HepG2 (cell line): Measurements from ENCODE around the gene ZNF771. TPM values are rescaled to one million over a fixed set of nuclear protein-coding genes. Genes with fewer than 3 reads are reported as not detected.

Source experiments
- ARID2 ChIP-seq: sonication (generic); formaldehyde crosslinking; IDR thresholded peaks from 2 replicates; pipeline ENCODE4 v1.8.1; 2022; ENCODE audit warnings: mild to moderate bottlenecking, missing genetic modification reagents, borderline replicate concordance
- CBX1 ChIP-seq: IDR thresholded peaks from one replicate; pipeline ENCODE4 v1.6.1; 2016; ENCODE audit warnings: antibody characterized with exemption, low read depth
- FOXP4 ChIP-seq: sonication (generic); formaldehyde crosslinking; IDR thresholded peaks from 2 replicates; pipeline ENCODE4 v1.4.0; 2020; ENCODE audit warnings: missing genetic modification reagents
- HES4 ChIP-seq: sonication (generic); formaldehyde crosslinking; IDR thresholded peaks from 2 replicates; pipeline ENCODE4 v1.9.0; 2021; ENCODE audit warnings: mild to moderate bottlenecking, missing genetic modification reagents, borderline replicate concordance
- MTA1 ChIP-seq: sonication (generic); formaldehyde crosslinking; IDR thresholded peaks from 2 replicates; pipeline ENCODE4 v1.4.0; 2020; ENCODE audit warnings: missing genetic modification reagents, mild to moderate bottlenecking, borderline replicate concordance
- PITX1 ChIP-seq: sonication (generic); formaldehyde crosslinking; IDR thresholded peaks from 2 replicates; pipeline ENCODE4 v1.5.1; 2020; ENCODE audit warnings: mild to moderate bottlenecking, missing genetic modification reagents
- RCOR2 ChIP-seq: IDR thresholded peaks from 2 replicates; pipeline ENCODE4 v1.6.1; 2016; ENCODE audit warnings: missing biosample characterization, missing genetic modification reagents
- SMARCC2 ChIP-seq: fragments of 450-650 bp; IDR thresholded peaks from 2 replicates; pipeline ENCODE4 v1.6.1; 2017; ENCODE audit warnings: antibody characterized with exemption, mild to moderate bottlenecking
- TBX2 ChIP-seq: sonication (generic); formaldehyde crosslinking; IDR thresholded peaks from 2 replicates; pipeline ENCODE4 v1.5.0; 2020; ENCODE audit warnings: missing genetic modification reagents, mild to moderate bottlenecking, borderline replicate concordance
- TEAD3 ChIP-seq: optimal IDR thresholded peaks from 2 replicates; pipeline ENCODE3; 2016; ENCODE audit warnings: borderline replicate concordance
- ZBTB4 ChIP-seq: sonication (generic); formaldehyde crosslinking; IDR thresholded peaks from 2 replicates; pipeline ENCODE4 v1.4.0; 2020; ENCODE audit warnings: missing genetic modification reagents, mild to moderate bottlenecking, borderline replicate concordance
- ZIK1 ChIP-seq: sonication (generic); formaldehyde crosslinking; IDR thresholded peaks from 2 replicates; pipeline ENCODE4 v1.5.0; 2020; ENCODE audit warnings: mild to moderate bottlenecking, low read depth, missing genetic modification reagents, borderline replicate concordance
- ZNF331 ChIP-seq: sonication (generic); formaldehyde crosslinking; IDR thresholded peaks from 2 replicates; pipeline ENCODE4 v1.4.0; 2020; ENCODE audit warnings: missing genetic modification reagents
- ZNF383 ChIP-seq: sonication (generic); formaldehyde crosslinking; IDR thresholded peaks from 2 replicates; pipeline ENCODE4 v1.4.0; 2020; ENCODE audit warnings: missing genetic modification reagents, mild to moderate bottlenecking, borderline replicate concordance
- ZNF556 ChIP-seq: sonication (generic); formaldehyde crosslinking; IDR thresholded peaks from 2 replicates; pipeline ENCODE4 v1.4.0; 2020; ENCODE audit warnings: mild to moderate bottlenecking, missing genetic modification reagents, borderline replicate concordance
- ZNF619 ChIP-seq: sonication (generic); formaldehyde crosslinking; IDR thresholded peaks from 2 replicates; pipeline ENCODE4 v1.4.0; 2020; ENCODE audit warnings: mild to moderate bottlenecking, missing genetic modification reagents
- ZNF775 ChIP-seq: sonication (generic); formaldehyde crosslinking; IDR thresholded peaks from 2 replicates; pipeline ENCODE4 v1.4.0; 2020; ENCODE audit warnings: missing genetic modification reagents, mild to moderate bottlenecking, moderate library complexity, borderline replicate concordance
- ZNF781 ChIP-seq: sonication (generic); formaldehyde crosslinking; IDR thresholded peaks from 2 replicates; pipeline ENCODE4 v1.5.1; 2020; ENCODE audit warnings: borderline replicate concordance, mild to moderate bottlenecking, missing genetic modification reagents; ENCODE audit errors: not compliant biosample characterization
- polyA plus RNA-seq, 8 experiments: library from polyadenylated mRNA; depleted of rRNA in 3 of 8; stranded (reverse) in 7 of 8; unstranded in 1 of 8; fragments of >200 nt; fragmentation: Illumina TruSeq in 4 of 8; extraction: Trizol in 4 of 8; gene quantifications; 2 replicates each; pipeline versions ENCODE4 v1.2.1 to v1.2.3, GENCODE V29; 2011 to 2016; ENCODE audit warnings: low read depth in 4 of 8, missing spikeins in 1 of 8, mixed read lengths in 1 of 8; ENCODE audit not compliant: insufficient read depth in 1 of 8
- total RNA-seq, 5 experiments: library from RNA; depleted of rRNA; stranded (reverse); fragments of >200 nt; fragmentation: Illumina TruSeq; extraction: Trizol; gene quantifications; 2 replicates each; pipeline ENCODE4 v1.2.3, GENCODE V29; 2016; ENCODE audit warnings: low read depth in 1 of 5
- TF ChIP-seq, protein P1 (sequence below): IDR thresholded peaks from 2 replicates; pipeline ENCODE4 v1.6.1; 2016; ENCODE audit warnings: mild to moderate bottlenecking
- TF ChIP-seq, protein P2 (sequence below): sonication (generic); formaldehyde crosslinking; IDR thresholded peaks from 2 replicates; pipeline ENCODE4 v1.4.0; 2020; ENCODE audit warnings: missing genetic modification reagents
- TF ChIP-seq, protein P3 (sequence below): IDR thresholded peaks from 2 replicates; pipeline ENCODE4 v1.6.1; 2018; ENCODE audit warnings: missing genetic modification reagents, mild to moderate bottlenecking, missing compliant biosample characterization

Gene ZNF771
- total and polyA plus RNA-seq, 2 of the 13 experiments (the other 11 are each of a cell fraction or from before 2014, with no cell fraction given), result 5.0 to 11.8 TPM

- no peak for TF ChIP-seq ZIK1
- TF ChIP-seq, protein P1, sequence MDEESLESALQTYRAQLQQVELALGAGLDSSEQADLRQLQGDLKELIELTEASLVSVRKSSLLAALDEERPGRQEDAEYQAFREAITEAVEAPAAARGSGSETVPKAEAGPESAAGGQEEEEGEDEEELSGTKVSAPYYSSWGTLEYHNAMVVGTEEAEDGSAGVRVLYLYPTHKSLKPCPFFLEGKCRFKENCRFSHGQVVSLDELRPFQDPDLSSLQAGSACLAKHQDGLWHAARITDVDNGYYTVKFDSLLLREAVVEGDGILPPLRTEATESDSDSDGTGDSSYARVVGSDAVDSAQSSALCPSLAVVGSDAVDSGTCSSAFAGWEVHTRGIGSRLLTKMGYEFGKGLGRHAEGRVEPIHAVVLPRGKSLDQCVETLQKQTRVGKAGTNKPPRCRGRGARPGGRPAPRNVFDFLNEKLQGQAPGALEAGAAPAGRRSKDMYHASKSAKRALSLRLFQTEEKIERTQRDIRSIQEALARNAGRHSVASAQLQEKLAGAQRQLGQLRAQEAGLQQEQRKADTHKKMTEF (CRISPR knock-in tag), result peak; percentile 65
- no peak for TF ChIP-seq CBX1
- no peak for TF ChIP-seq MTA1 (CRISPR knock-in tag)
- TF ChIP-seq FOXP4, result peak; percentile 73
- TF ChIP-seq ZNF619 (CRISPR knock-in tag), result no peak
- peak; percentile 81 for TF ChIP-seq RCOR2 (CRISPR knock-in tag)
- TF ChIP-seq ZNF775 (CRISPR knock-in tag), result 0 out of 2 replicates have a peak, but pooled peaks have one; percentile 23
- peak; percentile 76; the same call in 1 of the 2 replicates for TF ChIP-seq ZNF556 (CRISPR knock-in tag)
- TF ChIP-seq TBX2 (CRISPR knock-in tag), result peak; percentile 74; the same call in 1 of the 2 replicates
- TF ChIP-seq HES4, result peak; percentile 49; the same call in 1 of the 2 replicates
- 0 out of 2 replicates have a peak, but pooled peaks have one; percentile 24 for TF ChIP-seq SMARCC2
- TF ChIP-seq, protein P2, sequence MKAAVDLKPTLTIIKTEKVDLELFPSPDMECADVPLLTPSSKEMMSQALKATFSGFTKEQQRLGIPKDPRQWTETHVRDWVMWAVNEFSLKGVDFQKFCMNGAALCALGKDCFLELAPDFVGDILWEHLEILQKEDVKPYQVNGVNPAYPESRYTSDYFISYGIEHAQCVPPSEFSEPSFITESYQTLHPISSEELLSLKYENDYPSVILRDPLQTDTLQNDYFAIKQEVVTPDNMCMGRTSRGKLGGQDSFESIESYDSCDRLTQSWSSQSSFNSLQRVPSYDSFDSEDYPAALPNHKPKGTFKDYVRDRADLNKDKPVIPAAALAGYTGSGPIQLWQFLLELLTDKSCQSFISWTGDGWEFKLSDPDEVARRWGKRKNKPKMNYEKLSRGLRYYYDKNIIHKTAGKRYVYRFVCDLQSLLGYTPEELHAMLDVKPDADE (CRISPR knock-in tag), result no peak
- TF ChIP-seq, protein P3, sequence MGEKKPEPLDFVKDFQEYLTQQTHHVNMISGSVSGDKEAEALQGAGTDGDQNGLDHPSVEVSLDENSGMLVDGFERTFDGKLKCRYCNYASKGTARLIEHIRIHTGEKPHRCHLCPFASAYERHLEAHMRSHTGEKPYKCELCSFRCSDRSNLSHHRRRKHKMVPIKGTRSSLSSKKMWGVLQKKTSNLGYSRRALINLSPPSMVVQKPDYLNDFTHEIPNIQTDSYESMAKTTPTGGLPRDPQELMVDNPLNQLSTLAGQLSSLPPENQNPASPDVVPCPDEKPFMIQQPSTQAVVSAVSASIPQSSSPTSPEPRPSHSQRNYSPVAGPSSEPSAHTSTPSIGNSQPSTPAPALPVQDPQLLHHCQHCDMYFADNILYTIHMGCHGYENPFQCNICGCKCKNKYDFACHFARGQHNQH (CRISPR knock-in tag), result peak; percentile 36; the same call in 1 of the 2 replicates
- peak; percentile 95 for TF ChIP-seq PITX1
- TF ChIP-seq ARID2 (CRISPR knock-in tag), result no peak
- peak; percentile 46 for TF ChIP-seq TEAD3
- peak; percentile 45 for TF ChIP-seq ZNF781 (CRISPR knock-in tag)
- 0 out of 2 replicates have a peak, but pooled peaks have one; percentile 81 for TF ChIP-seq ZNF383 (CRISPR knock-in tag)
- TF ChIP-seq ZNF331 (CRISPR knock-in tag), result peak; percentile 71
- TF ChIP-seq ZBTB4 (CRISPR knock-in tag), result no peak
These were observed 30.2 kb downstream of the ZNF771 start (continued) for GRCh38 chr16:30437511-30438046.
